Ovary (tissue), 3 donors: Measurements from ENCODE around the gene KMT2E.

Source experiments
- POLR2A ChIP-seq: fragments of 450-650 bp; IDR thresholded peaks from one replicate; pipeline ENCODE4 v1.6.1; 2017; ENCODE audit warnings: antibody characterized with exemption, mild to moderate bottlenecking, moderate library complexity
- TF ChIP-seq, protein P1 (sequence below), 3 donors: fragments of 450-650 bp in 2 of 3; fragments of 200-600 bp in 1 of 3; IDR thresholded peaks; one replicate each; pipeline versions ENCODE4 v1.5.1 to v1.8.0; 2016 to 2022; ENCODE audit warnings: antibody characterized with exemption in 3 of 3, mild to moderate bottlenecking in 1 of 3
- donor health status: DM: no; HTN: no; CAD: no.

DNA sequence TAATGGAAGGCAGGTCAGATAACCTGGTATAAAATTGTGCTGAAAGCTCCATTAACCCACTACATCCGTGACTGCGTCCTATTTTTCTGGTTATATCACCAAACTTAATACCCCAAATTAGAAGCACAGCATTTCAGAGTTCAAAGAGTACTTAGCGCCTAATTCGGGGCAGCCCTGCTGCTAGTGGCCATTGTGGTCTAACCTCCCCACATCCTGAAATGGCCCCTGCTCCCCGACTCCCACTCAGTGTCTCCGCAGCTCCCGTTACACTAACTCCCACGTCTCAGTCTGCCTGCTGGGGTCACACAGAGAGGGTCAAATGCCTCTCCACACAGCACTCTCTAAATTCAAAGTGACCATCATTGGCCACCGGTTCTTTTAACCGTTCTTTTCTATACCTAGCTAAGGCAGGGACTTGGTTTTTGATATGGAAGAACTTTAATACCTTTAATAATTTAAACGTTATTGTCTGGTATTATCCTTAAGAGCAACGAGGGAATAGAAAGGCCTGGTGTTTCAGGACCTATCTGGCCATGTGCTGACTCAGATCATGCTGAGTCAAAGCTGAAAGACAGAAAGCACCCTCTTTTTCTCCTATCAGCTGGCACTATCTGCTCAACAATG, 117.1 kb downstream of the KMT2E start:
- TF ChIP-seq, protein P1, sequence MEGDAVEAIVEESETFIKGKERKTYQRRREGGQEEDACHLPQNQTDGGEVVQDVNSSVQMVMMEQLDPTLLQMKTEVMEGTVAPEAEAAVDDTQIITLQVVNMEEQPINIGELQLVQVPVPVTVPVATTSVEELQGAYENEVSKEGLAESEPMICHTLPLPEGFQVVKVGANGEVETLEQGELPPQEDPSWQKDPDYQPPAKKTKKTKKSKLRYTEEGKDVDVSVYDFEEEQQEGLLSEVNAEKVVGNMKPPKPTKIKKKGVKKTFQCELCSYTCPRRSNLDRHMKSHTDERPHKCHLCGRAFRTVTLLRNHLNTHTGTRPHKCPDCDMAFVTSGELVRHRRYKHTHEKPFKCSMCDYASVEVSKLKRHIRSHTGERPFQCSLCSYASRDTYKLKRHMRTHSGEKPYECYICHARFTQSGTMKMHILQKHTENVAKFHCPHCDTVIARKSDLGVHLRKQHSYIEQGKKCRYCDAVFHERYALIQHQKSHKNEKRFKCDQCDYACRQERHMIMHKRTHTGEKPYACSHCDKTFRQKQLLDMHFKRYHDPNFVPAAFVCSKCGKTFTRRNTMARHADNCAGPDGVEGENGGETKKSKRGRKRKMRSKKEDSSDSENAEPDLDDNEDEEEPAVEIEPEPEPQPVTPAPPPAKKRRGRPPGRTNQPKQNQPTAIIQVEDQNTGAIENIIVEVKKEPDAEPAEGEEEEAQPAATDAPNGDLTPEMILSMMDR (IDR thresholded peaks at IDR 0.05) = no peak
- no peak for TF ChIP-seq POLR2A
